Subcutaneous adipose tissue (tissue), 4 donors: ENCODE measurements around the gene FARS2. TPM values are rescaled to one million over a fixed set of nuclear protein-coding genes. Genes with fewer than 3 reads are reported as not detected.

Experiments
- total RNA-seq, 4 donors: library from RNA; depleted of rRNA; stranded (reverse); fragments of >200 nt; gene quantifications; one replicate each; pipeline ENCODE4 v1.1.0, GENCODE V29; 2016
- TF ChIP-seq, protein P1 (sequence below): fragments of 450-650 bp; IDR thresholded peaks from one replicate; pipeline ENCODE4 v1.5.1; 2016; ENCODE audit warnings: low read depth, mild to moderate bottlenecking, control low read depth, antibody characterized with exemption, moderate library complexity

FARS2 gene
- total RNA-seq, 4 donors from 2014 or later, result 6.2 to 13.6 (median 11.3) TPM

DNA sequence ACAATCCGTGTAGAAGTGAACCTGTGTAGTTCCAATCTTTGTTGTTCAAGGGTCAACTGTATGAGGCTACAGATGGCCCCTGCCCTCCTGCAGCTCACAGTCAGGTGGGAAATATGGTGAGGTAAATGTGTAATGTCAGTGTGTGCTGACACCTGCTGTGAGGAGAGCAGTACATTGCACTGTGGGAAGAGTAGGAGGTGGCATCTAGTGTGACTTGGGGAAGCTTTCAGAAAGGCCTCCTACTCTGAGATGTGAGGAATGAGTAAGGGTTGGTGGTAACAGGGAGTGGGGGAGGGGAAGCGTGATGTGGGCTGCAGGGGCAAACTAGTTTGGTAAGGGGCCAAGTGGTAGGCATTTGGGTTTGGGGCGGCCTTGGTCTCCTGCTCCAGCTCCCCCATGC is 188.8 kb downstream of the FARS2 start:
- TF ChIP-seq, protein P1, sequence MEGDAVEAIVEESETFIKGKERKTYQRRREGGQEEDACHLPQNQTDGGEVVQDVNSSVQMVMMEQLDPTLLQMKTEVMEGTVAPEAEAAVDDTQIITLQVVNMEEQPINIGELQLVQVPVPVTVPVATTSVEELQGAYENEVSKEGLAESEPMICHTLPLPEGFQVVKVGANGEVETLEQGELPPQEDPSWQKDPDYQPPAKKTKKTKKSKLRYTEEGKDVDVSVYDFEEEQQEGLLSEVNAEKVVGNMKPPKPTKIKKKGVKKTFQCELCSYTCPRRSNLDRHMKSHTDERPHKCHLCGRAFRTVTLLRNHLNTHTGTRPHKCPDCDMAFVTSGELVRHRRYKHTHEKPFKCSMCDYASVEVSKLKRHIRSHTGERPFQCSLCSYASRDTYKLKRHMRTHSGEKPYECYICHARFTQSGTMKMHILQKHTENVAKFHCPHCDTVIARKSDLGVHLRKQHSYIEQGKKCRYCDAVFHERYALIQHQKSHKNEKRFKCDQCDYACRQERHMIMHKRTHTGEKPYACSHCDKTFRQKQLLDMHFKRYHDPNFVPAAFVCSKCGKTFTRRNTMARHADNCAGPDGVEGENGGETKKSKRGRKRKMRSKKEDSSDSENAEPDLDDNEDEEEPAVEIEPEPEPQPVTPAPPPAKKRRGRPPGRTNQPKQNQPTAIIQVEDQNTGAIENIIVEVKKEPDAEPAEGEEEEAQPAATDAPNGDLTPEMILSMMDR, result no peak

GRCh38 chr6:5453546-5453945 is 192.2 kb downstream of the FARS2 start:
- TF ChIP-seq, protein P1, result no peak

DNA sequence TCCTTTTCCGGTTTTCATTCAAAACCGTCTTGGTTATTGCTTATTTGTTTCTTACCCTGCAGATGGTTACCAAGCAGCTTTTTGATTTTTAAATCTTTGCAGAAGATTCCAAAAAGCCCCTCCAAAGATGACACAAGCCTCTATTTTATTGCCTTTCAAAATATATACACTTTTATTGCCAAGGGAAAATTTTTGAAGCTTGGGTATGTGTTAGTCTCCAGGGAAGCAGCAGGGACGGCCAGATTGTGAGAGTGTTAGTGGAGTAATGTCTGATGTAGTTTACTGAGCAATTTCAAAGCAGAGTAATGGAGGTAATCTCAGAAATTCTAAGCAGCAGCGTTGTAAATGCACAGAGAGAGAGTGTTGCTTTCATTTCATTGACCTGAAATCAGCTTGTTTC is 193.8 kb downstream of the FARS2 start:
- TF ChIP-seq, protein P1, result no peak

GRCh38 chr6:5457041-5457440 is 195.7 kb downstream of the FARS2 start:
- TF ChIP-seq, protein P1, result no peak

DNA sequence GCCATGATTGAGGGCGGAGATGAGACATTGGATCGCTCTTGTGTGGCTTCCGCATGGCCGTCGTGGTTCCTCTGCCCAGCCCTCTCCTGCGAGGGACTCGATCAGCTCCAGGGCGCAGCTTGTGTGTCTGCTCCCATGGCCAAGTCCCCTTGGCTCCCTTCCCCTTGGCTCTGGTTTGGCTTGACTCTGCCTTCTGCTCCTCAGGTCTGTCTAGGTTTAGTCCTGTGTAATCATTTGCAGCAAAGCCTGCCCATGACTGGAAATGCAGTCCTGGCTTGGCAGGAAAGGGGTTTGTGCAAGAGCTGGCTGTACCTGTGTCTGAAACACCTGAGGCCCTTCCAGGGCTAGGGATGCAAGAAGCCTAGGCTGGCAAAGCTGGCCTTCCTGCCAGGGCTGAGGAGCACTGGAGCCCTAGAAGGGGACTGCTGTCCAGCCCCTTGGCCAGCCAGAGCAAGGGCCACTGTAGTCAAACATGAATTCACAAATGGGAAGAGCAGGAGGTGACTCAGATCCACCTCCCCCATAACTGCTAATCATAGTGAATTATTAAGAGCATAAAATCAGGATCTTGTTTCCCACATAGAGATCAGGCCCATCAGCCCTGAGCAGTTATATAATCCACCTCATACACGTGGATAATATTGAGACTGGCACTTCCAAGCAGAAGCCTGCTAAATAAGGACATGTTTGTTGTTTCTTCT is 196.8 kb downstream of the FARS2 start:
- TF ChIP-seq, protein P1, result no peak

GRCh38 chr6:5459346-5459745 is 198.0 kb downstream of the FARS2 start:
- TF ChIP-seq, protein P1, result no peak

DNA sequence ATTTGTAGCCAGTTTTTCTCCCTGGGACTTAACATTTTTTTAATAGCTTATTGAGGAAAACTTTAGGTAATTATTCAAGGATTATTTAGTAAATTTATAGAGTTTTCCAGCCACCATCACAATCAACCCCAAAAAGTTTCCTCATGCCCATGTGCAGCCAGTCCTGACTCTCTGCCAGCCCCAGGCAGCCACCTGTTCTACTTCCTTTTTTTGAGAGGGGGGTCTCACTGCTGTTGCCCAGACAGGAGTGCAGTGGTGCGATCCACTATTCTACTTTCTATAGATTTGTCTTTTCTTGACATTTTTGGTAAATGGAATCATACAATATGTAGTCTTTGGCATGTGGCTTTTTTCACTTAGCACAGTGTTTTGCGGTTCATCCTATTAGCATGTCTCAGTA is 200.1 kb downstream of the FARS2 start:
- TF ChIP-seq, protein P1, result no peak
